Activated CD8-positive, alpha-beta T cell treated with anti-CD3 and anti-CD28 coated beads, Interleukin-2, amount 10 ng/mL, durations not matched to agents 7 days and 5 days (primary cell): ENCODE results near the gene RUFY1. TPM values are rescaled to one million over a fixed set of nuclear protein-coding genes. Genes with fewer than 3 reads are reported as not detected.

Experiments
- ATAC-seq: fragments of 150-1000 bp; cut with Tn5 transposase; one replicate; pipeline ENCODE4 v1.10.0; 2021; ENCODE audit warnings: moderate library complexity
- CTCF ChIA-PET: fragments of 350-600 bp; sonication (Branson Sonifier 250); formaldehyde crosslinking; loops from one replicate; lab custom pipeline; 2021; ENCODE audit warnings: antibody characterized with exemption; lab: Charles Lee
- POLR2A ChIA-PET: fragments of 350-600 bp; sonication (Branson Sonifier 250); formaldehyde crosslinking; loops from one replicate; lab custom pipeline; 2021; ENCODE audit warnings: antibody characterized with exemption; lab: Charles Lee
- DNase-seq: peaks from one replicate; pipeline ENCODE4 v3.0.0-alpha.2; 2020
- H3K27ac Mint-ChIP-seq: one replicate; pipeline ENCODE4 v1.8.0; 2021; ENCODE audit warnings: mild to moderate bottlenecking, mixed read lengths
- H3K27me3 Mint-ChIP-seq: one replicate; pipeline ENCODE4 v1.8.0; 2021; ENCODE audit warnings: low read depth, mixed read lengths
- H3K36me3 Mint-ChIP-seq: one replicate; pipeline ENCODE4 v1.8.0; 2021; ENCODE audit warnings: low read depth, mixed read lengths
- H3K4me1 Mint-ChIP-seq: one replicate; pipeline ENCODE4 v1.8.0; 2021; ENCODE audit warnings: low read depth, mixed read lengths
- H3K4me3 Mint-ChIP-seq: one replicate; pipeline ENCODE4 v1.8.0; 2021; ENCODE audit warnings: mild to moderate bottlenecking, mixed read lengths
- H3K9me3 Mint-ChIP-seq: one replicate; pipeline ENCODE4 v1.8.0; 2022; ENCODE audit warnings: mixed read lengths; ENCODE audit not compliant: insufficient read depth
- total RNA-seq, 2 experiments: library from RNA; stranded (reverse); gene quantifications; one replicate each; pipeline ENCODE4 v1.2.3, GENCODE V29; 2021

The RUFY1 gene
- total RNA-seq, 2 experiments from 2014 or later = 43.4 to 46.3 TPM

GRCh38 chr5:179607160-179607931 is 57.0 kb downstream of the RUFY1 start:
- Mint-ChIP-seq H3K27ac (peak overlapping the region; percentile 87), H3K36me3 (peaks cover 61% of the 10 kb centered on the region), H3K4me3 (no peak overlapping the region), H3K27me3 (no peaks in the 10 kb centered on the region), H3K9me3 (no peaks in the 10 kb centered on the region), H3K4me1 (peaks cover 46% of the 10 kb centered on the region)
- no peak for DNase-seq
- ATAC-seq = peak; percentile 5
- CTCF ChIA-PET = interaction anchor here (0.6 to 1.7 kb wide), 3 partner anchors 10 to 16 kb away, joined by 3 to 5 read pairs (median 3); partner anchors contain the start of gene HNRNPH1
- POLR2A ChIA-PET = interaction anchor here (0.6 to 11.0 kb wide), 3 partner anchors 8 to 110 kb away, joined by 3 to 158 read pairs (median 3); partner anchors contain the start of gene HNRNPH1

GRCh38 chr5:179608131-179608581 is 57.8 kb downstream of the RUFY1 start:
- peaks cover 65% of the 10 kb centered on the region for H3K36me3 Mint-ChIP-seq
- ChIA-PET CTCF (interaction anchor here (0.6 to 1.7 kb wide), 3 partner anchors 9 to 15 kb away, joined by 3 to 5 read pairs (median 3); partner anchors contain the start of gene HNRNPH1), POLR2A (interaction anchor here (0.6 to 11.0 kb wide), 3 partner anchors 9 to 355 kb away, joined by 3 to 158 read pairs (median 3); partner anchors contain the start of gene HNRNPH1)
- H3K27me3 Mint-ChIP-seq = no peaks in the 10 kb centered on the region
- H3K27ac Mint-ChIP-seq = peak overlapping the region; percentile 87
- H3K4me1 Mint-ChIP-seq = peaks cover 52% of the 10 kb centered on the region
- DNase-seq (peak; percentile 87), ATAC-seq (peak; percentile 70)
- H3K9me3 Mint-ChIP-seq = no peaks in the 10 kb centered on the region
- H3K4me3 Mint-ChIP-seq = no peak overlapping the region

- Mint-ChIP-seq H3K9me3 (no peaks in the 10 kb centered on the region), H3K27ac (peak overlapping the region; percentile 69), H3K4me1 (peaks cover 63% of the 10 kb centered on the region), H3K4me3 (no peak overlapping the region), H3K27me3 (no peaks in the 10 kb centered on the region), H3K36me3 (peaks cover 71% of the 10 kb centered on the region)
- POLR2A ChIA-PET = interaction anchor here (1.2 to 11.0 kb wide), 3 partner anchors 8 to 69 kb away, joined by 3 to 158 read pairs (median 3); partner anchors contain the start of gene HNRNPH1
- no peak for ATAC-seq
- no peak for DNase-seq
- CTCF ChIA-PET = no interaction called here
Observed at GRCh38 chr5:179609834-179610108, 59.4 kb downstream of the RUFY1 start.

- Mint-ChIP-seq H3K9me3 (no peaks in the 10 kb centered on the region), H3K4me3 (no peak overlapping the region), H3K4me1 (peaks cover 64% of the 10 kb centered on the region), H3K36me3 (peaks cover 73% of the 10 kb centered on the region), H3K27ac (peak overlapping the region; percentile 69), H3K27me3 (no peaks in the 10 kb centered on the region)
- ChIA-PET CTCF (no interaction called here), POLR2A (interaction anchor here (1.2 to 11.0 kb wide), 3 partner anchors 8 to 68 kb away, joined by 3 to 158 read pairs (median 4); partner anchors contain the start of gene HNRNPH1)
- no peak for DNase-seq
- ATAC-seq = no peak
Observed at GRCh38 chr5:179610109-179610902, 60.0 kb downstream of the RUFY1 start.

GRCh38 chr5:179610903-179611265 is 60.5 kb downstream of the RUFY1 start:
- CTCF ChIA-PET = interaction anchor here (0.6 to 1.5 kb wide), 2 partner anchors 11 to 13 kb away, joined by 3 to 4 read pairs; partner anchors contain the start of gene HNRNPH1
- H3K4me3 Mint-ChIP-seq = no peak overlapping the region
- DNase-seq (no peak), ATAC-seq (no peak)
- H3K27ac Mint-ChIP-seq = peak overlapping the region; percentile 59
- H3K27me3 Mint-ChIP-seq = no peaks in the 10 kb centered on the region
- H3K36me3 Mint-ChIP-seq = peaks cover 73% of the 10 kb centered on the region
- peaks cover 68% of the 10 kb centered on the region for H3K4me1 Mint-ChIP-seq
- POLR2A ChIA-PET = interaction anchor here (1.4 to 11.0 kb wide), 3 partner anchors 9 to 12 kb away, joined by 4 to 158 read pairs (median 5); partner anchors contain the start of gene HNRNPH1
- H3K9me3 Mint-ChIP-seq = no peaks in the 10 kb centered on the region

GRCh38 chr5:179612577-179613459 is 62.5 kb downstream of the RUFY1 start:
- H3K27me3 Mint-ChIP-seq = no peaks in the 10 kb centered on the region

GRCh38 chr5:179613460-179614071 is 63.2 kb downstream of the RUFY1 start:
- no peaks in the 10 kb centered on the region for H3K9me3 Mint-ChIP-seq
- peak overlapping the region; percentile 58 for H3K27ac Mint-ChIP-seq
- ATAC-seq (no peak), DNase-seq (no peak)
- peaks cover 74% of the 10 kb centered on the region for H3K4me1 Mint-ChIP-seq
- peaks cover 82% of the 10 kb centered on the region for H3K36me3 Mint-ChIP-seq
- ChIA-PET POLR2A (interaction anchor here (0.6 to 11.0 kb wide), 6 partner anchors 8 to 119 kb away, joined by 3 to 158 read pairs (median 6); partner anchors contain the start of genes HNRNPH1 and MAML1), CTCF (interaction anchor here (0.7 to 1.9 kb wide), 2 partner anchors 10 to 87 kb away, joined by 3 to 6 read pairs; partner anchors contain the start of gene HNRNPH1)
- H3K4me3 Mint-ChIP-seq = no peak overlapping the region
- no peaks in the 10 kb centered on the region for H3K27me3 Mint-ChIP-seq

More at GRCh38 chr5:179612577-179613459, 62.5 kb downstream of the RUFY1 start:
- DNase-seq (no peak), ATAC-seq (no peak)
- Mint-ChIP-seq H3K36me3 (peaks cover 84% of the 10 kb centered on the region), H3K4me3 (no peak overlapping the region), H3K27ac (peak overlapping the region; percentile 58), H3K4me1 (peaks cover 77% of the 10 kb centered on the region), H3K9me3 (no peaks in the 10 kb centered on the region)
- POLR2A ChIA-PET = interaction anchor here (0.9 to 11.0 kb wide), 4 partner anchors 9 to 61 kb away, joined by 3 to 158 read pairs (median 6); partner anchors contain the start of gene HNRNPH1
- CTCF ChIA-PET = interaction anchor here (0.6 to 1.9 kb wide), 2 partner anchors 10 to 11 kb away, joined by 3 to 6 read pairs; partner anchors contain the start of gene HNRNPH1

GRCh38 chr5:179614745-179615144 is 64.4 kb downstream of the RUFY1 start:
- ATAC-seq (no peak), DNase-seq (no peak)
- H3K4me1 Mint-ChIP-seq = peaks cover 69% of the 10 kb centered on the region
- H3K9me3 Mint-ChIP-seq = no peaks in the 10 kb centered on the region
- H3K36me3 Mint-ChIP-seq = peaks cover 82% of the 10 kb centered on the region
- POLR2A ChIA-PET = interaction anchor here (0.6 to 11.0 kb wide), 5 partner anchors 7 to 280 kb away, joined by 3 to 158 read pairs (median 3); partner anchors contain the start of genes HNRNPH1, MAML1 and RUFY1
- no peak overlapping the region for H3K4me3 Mint-ChIP-seq
- CTCF ChIA-PET = interaction anchor here (1.2 kb wide), 1 partner anchor 148 kb away, joined by 3 read pairs; no protein-coding TSS in a partner anchor
- no peaks in the 10 kb centered on the region for H3K27me3 Mint-ChIP-seq
- H3K27ac Mint-ChIP-seq = peak overlapping the region; percentile 37

- Mint-ChIP-seq H3K4me1 (peaks cover 65% of the 10 kb centered on the region), H3K27me3 (no peaks in the 10 kb centered on the region)
Observed at GRCh38 chr5:179615203-179615602, 64.8 kb downstream of the RUFY1 start.

More at GRCh38 chr5:179615203-179615602, 64.8 kb downstream of the RUFY1 start:
- no peak for ATAC-seq
- CTCF ChIA-PET = interaction anchor here (1.2 kb wide), 1 partner anchor 147 kb away, joined by 3 read pairs; no protein-coding TSS in a partner anchor
- no peak for DNase-seq
- peaks cover 82% of the 10 kb centered on the region for H3K36me3 Mint-ChIP-seq
- no peak overlapping the region for H3K4me3 Mint-ChIP-seq
- H3K9me3 Mint-ChIP-seq = no peaks in the 10 kb centered on the region
- POLR2A ChIA-PET = interaction anchor here (1.2 to 11.0 kb wide), 5 partner anchors 6 to 117 kb away, joined by 3 to 158 read pairs (median 3); partner anchors contain the start of genes HNRNPH1, MAML1 and RUFY1
- no peak overlapping the region for H3K27ac Mint-ChIP-seq
